IPS-18c (cell line): ENCODE measurements around the gene PHYKPL.
"Not testable (repeated sequence)": the region's sequence is repeated elsewhere in the genome, so short reads cannot be mapped to it uniquely, and the experiment has no call there.

Experiments used
- H3K4me3 ChIP-seq: 2 replicates; pipeline ENCODE4 v1.7.0; 2013; ENCODE audit warnings: low read depth, mild to moderate bottlenecking, low read length, moderate library complexity; ENCODE audit not compliant: insufficient read depth
- H3K9me3 ChIP-seq: one replicate; pipeline ENCODE4 v1.6.1; 2013; ENCODE audit warnings: mild to moderate bottlenecking, low read length, moderate library complexity; ENCODE audit not compliant: control insufficient read depth, insufficient read depth

Gene PHYKPL

GRCh38 chr5:178234121-178234749 is 1.6 kb upstream of the PHYKPL start:
- Histone ChIP-seq H3K4me3 (no peak overlapping the region), H3K9me3 (no peaks in the 10 kb centered on the region)

GRCh38 chr5:178232920-178233429 is 373 bp upstream of the PHYKPL start:
- H3K4me3 ChIP-seq = peak overlapping the region; percentile 60; the same call in 1 of the 2 replicates
- no peaks in the 10 kb centered on the region for H3K9me3 ChIP-seq

DNA sequence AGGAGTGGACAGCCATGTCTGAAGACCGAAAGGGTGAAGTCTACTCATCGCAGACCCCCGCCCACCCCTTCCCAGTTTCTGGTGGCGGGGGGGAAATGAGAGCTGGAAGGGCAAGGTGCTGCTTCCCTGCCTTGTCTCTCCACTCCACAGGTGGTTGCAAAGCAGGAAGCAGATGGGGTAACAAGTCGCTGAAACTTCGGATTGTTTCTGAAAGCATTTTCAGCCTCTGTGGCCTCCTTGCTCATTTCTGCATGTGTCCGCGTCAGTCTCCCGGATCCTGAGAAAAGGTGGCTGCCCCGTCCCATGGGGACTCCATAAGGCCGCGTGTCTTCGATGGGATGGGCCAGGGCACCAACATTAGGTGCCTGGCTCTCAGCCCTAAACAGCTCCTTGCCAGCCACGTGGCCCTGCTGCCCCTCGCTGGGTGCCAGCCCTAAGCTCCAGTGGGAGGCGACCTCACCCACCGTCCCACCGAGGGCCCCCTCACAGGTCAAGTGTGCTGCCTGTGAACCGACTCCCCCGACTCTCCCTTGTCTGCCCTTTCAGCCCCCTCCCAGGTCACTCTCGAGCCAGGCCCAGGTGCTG is 971 bp downstream of the PHYKPL start:
- Histone ChIP-seq H3K9me3 (no peaks in the 10 kb centered on the region), H3K4me3 (peak overlapping the region; percentile 60)

DNA sequence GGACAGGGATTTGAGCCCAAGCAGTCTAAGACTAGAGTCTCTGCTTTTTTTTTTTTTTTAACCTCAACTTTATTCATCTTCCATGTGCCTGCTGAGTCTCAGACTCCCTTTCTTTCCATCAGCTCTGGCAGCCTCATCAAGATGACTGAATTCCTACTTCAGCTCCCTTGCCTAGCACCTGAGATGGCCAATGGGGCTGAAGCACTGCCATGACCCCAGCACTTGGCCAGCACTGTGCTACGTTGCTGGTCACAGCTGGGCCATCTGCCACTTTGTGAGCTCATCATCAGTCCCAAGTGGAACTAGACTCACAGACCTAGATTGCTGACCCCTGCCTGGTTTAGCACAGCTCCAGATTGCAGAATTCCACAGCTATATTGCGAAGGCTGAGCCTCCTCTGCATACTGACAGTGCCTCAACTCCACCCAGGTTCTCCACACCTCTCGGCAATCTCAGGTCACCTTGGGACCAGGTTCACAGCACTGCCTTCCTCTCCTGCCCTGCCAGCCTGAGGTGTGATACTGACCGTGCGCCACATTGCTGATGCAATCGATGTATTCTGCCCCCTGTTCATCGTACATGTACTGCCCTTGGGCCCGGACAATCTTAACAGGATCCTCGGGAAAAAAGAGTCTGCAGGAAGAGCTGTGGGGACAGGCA is 1.6 kb downstream of the PHYKPL start:
- peak overlapping the region; percentile 60 for H3K4me3 ChIP-seq
- no peaks in the 10 kb centered on the region for H3K9me3 ChIP-seq

DNA sequence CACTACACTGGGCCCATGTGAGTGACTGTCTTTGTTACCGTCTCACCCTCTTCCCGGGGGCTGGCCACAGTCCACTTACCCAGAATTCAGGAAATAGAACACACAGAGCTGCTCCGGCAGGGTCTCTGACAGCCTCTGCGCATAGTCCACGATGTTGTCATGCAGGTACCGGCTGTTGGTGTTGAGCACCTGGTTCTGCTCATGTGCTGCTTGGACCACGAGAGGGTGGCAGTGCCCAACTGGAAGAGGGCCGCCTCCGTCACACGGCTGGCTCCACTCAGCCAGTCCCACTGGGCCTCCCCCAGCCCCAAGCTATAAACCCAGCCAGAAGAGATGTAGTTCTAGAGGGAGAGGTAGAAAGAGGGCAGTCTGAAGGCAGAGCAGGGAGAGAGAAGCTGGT is 2.7 kb downstream of the PHYKPL start:
- H3K4me3 ChIP-seq = no peak overlapping the region
- H3K9me3 ChIP-seq = no peaks in the 10 kb centered on the region

- not testable (repeated sequence) for H3K9me3 ChIP-seq, H3K4me3 ChIP-seq
These were observed 3.5 kb downstream of the PHYKPL start for GRCh38 chr5:178229111-178229510.

DNA sequence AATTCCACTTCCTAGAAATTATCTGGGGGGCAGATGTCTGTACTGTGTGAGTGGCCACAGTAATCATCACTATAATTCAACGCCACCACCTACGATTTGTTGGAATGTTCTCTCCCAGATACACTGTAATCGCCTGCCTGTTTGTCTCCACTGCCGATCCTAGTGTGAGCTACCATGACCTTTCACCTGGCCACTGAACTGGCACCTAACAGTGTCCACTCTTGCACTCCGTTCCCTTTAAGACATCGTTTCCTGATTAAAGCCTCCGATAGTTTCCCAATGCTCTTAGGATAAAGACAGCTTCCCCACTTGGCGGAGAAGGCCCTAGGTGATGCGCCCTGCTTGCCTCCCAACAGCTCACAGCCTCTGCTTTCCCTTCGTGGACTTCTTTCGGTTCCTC is 4.0 kb downstream of the PHYKPL start:
- H3K9me3 ChIP-seq = no peaks in the 10 kb centered on the region
- no peak overlapping the region for H3K4me3 ChIP-seq

DNA sequence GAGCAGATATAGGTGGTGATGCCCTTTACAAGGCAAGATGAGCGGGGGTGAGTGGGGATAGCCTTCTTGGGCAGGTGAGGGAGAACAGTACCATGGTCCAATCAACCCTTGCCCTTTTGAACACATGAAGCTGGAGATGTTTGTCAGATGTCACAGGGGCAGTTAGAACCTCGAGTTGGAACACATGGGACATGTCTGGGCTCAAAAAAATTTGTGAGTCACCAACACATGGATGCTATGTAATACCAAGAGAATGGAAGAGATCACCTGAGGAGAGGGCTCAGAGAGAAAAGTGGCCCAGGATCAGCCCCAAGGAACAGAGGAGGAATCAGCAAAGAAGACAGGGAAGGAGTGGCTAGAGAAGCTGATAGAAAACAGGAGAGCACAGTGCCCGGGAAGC is 4.7 kb downstream of the PHYKPL start:
- no peaks in the 10 kb centered on the region for H3K9me3 ChIP-seq
- H3K4me3 ChIP-seq = no peak overlapping the region

DNA sequence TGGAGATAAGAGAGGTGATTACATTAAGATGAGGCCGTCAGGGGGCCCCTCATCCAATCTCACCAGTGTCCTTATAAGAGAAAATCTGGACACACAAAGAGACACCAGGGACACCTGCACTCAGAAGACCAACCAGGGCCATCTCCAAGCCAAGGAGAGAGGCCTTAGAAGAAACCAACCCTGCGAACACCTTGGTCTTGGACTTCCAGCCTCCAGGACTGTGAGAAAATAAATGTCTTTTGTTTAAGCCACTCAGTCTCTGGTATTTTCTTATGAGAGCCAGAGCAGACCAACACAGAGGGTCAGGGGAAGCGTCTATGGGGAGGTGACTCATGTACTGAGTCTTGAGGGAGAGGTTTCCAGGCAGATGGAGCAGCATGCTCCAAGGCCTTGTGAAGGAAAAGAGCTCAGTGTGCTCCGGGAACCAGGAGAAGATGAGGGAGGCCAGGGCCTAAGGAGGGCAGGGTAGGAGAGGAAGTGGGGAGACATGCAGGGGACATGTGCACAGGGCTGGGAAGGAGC is 5.4 kb downstream of the PHYKPL start:
- Histone ChIP-seq H3K9me3 (no peaks in the 10 kb centered on the region), H3K4me3 (no peak overlapping the region)

DNA sequence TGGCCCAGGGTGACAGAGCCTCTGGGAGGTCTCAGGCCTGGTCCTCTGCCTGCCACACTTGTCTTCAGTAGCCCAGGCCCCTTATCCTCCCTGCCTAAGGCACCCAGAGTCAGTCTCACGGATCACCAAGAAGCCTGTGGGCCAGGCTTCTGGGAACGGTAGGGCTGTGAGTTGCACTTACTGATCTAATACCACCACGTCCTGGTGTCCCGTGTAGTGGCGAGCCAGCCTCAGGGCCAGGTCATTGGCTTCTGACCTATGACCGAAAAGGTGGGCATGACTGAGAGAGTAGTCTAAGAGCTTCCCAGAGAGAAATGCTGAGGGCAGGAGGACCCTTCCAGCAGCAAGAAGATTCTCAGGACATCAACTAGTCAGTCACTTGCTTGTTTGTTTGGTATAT is 7.4 kb downstream of the PHYKPL start:
- Histone ChIP-seq H3K9me3 (no peaks in the 10 kb centered on the region), H3K4me3 (no peak overlapping the region)

DNA sequence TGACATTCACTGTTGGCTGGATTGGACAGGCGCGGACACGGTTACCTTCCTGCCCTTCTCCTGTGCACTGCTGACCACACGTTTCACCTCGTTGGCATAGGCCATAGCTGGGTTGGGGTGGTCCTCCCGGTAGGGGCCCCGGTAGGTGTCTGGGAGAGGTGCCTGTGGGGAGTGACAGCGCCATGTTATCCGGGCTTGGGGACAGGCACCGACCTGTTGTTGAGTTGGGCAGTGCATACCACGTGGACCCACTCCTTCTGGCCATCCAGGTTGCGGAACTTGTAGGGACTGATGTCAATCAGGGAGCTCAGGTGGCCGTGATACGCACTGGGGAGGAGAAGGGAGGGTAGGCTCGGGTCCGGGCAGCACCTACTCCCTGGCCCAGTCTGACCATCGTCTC is 8.2 kb downstream of the PHYKPL start:
- Histone ChIP-seq H3K9me3 (no peaks in the 10 kb centered on the region), H3K4me3 (no peak overlapping the region)

GRCh38 chr5:178223828-178224335 is 8.7 kb downstream of the PHYKPL start:
- H3K9me3 ChIP-seq = no peaks in the 10 kb centered on the region
- no peak overlapping the region for H3K4me3 ChIP-seq

DNA sequence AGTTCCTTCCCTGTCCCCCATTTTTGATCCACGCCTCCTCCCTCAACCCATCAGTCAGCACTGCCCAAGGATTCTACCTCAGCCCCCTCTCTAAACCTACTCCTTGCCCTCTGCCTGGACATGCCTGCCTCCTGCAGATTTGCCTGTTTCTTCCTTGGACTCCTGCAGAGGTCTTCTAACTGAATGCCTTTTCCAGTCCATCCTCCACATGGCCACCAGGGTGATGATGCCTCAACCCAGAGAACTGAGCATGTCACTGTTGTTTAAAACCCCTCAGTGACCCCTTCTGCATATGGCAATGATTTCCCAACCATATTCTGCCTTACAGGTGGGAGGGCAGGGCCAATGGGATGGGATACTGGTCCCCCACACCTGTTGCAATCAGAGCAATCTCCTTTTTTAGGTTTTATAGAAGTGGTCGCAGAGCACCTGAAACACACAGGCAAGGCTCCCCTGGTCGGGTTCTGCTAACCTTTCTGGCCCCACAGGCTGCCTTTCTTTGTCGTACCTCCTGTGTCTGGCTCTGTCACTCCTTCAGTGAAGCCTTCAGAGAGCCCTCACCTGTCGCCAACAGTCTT is 9.3 kb downstream of the PHYKPL start:
- Histone ChIP-seq H3K4me3 (no peak overlapping the region), H3K9me3 (no peaks in the 10 kb centered on the region)

- H3K9me3 ChIP-seq = no peaks in the 10 kb centered on the region
- H3K4me3 ChIP-seq = no peak overlapping the region
These were observed 10.3 kb downstream of the PHYKPL start for GRCh38 chr5:178222292-178222691.

DNA sequence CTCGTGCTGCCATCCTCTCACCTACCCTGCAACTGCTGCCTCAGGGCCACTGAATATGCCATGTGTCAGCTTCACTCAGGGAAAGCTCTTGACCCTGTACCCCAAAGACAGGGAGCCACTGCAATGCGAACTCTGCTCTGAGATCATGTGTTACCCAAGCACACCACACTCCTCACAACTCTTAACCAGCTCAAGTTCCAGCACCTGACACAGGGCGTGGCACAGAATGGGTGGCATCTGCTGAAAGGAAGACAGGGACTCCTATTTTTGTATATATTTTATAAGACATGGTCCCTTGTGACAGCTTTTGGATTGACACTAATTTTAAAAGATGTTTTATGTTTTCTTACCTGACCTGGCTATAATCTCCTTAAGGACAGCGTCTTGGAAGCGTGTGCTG is 10.7 kb downstream of the PHYKPL start:
- Histone ChIP-seq H3K4me3 (no peak overlapping the region), H3K9me3 (no peaks in the 10 kb centered on the region)

GRCh38 chr5:178221282-178221681 is 11.3 kb downstream of the PHYKPL start:
- Histone ChIP-seq H3K9me3 (no peaks in the 10 kb centered on the region), H3K4me3 (no peak overlapping the region)

DNA sequence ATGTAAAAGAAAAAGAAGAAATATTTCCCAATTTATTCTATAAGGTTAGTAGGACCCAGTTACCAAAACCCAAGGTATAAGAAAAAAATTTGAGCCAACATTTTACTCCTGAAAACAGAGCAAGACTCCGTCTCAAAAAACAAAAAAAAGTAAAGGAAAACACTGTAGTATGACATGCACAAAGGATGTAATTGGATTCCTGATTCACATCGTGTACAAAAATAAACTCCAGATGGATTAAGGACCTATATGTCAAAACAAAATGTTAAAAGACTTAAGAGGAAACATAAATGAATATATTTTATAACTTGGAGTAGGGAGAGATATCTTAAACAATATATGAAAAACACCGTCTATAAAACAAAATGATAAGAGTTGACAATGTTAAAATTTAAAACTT is 13.8 kb downstream of the PHYKPL start:
- H3K9me3 ChIP-seq = no peaks in the 10 kb centered on the region

More for the DNA sequence above, 13.8 kb downstream of the PHYKPL start:
- H3K4me3 ChIP-seq = no peak overlapping the region
